ENCODE data around the gene BAHCC1. TPM values are rescaled to one million over a fixed set of nuclear protein-coding genes. Genes with fewer than 3 reads are reported as not detected.

The BAHCC1 gene
- total and polyA plus RNA-seq, 12 donors: 4.8 to 13.1 (median 9.2) TPM

DNA sequence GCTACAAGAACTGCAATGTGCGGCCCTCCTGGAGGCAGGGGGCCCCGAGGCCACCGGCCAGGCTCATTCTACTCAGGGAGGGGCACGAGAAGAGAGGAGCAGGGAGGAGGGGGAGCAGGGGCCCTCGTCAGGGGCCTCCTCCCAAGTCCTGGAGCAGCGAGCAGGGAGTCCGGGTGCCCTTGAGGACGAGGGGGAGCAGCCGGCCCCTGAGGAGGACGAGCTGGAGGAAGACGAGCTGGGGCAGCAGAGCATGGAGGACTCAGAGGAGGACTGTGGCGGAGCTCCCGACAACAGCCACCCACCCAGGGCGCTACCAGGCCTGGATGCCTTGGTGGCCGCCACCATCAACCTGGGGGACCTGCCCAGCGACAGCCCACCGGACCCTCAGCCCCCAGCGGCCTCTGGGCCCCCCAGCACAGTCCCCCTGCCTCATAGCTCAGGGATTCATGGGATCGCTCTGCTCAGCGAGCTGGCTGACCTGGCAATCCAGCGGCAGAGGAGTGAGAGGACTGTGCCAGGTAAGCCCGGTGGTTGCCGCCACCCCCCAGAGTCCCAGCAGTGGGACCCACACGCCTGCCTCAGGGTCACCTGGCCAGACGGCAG lies 52.2 kb downstream of the BAHCC1 start:
- Histone ChIP-seq H3K27ac (no peak overlapping the region), H3K4me1 (no peaks in the 10 kb centered on the region), H3K9me3 (no peaks in the 10 kb centered on the region), H3K36me3 (peaks cover 0 to 30% (median 0%) of the 10 kb centered on the region in 9 donors), H3K4me3 (no peak overlapping the region), H3K27me3 (no peaks in the 10 kb centered on the region)
- ATAC-seq (no peak), DNase-seq (no peak)
- intact Hi-C loops (cut with DNase I): no loop called here
- TF ChIP-seq, protein P1, sequence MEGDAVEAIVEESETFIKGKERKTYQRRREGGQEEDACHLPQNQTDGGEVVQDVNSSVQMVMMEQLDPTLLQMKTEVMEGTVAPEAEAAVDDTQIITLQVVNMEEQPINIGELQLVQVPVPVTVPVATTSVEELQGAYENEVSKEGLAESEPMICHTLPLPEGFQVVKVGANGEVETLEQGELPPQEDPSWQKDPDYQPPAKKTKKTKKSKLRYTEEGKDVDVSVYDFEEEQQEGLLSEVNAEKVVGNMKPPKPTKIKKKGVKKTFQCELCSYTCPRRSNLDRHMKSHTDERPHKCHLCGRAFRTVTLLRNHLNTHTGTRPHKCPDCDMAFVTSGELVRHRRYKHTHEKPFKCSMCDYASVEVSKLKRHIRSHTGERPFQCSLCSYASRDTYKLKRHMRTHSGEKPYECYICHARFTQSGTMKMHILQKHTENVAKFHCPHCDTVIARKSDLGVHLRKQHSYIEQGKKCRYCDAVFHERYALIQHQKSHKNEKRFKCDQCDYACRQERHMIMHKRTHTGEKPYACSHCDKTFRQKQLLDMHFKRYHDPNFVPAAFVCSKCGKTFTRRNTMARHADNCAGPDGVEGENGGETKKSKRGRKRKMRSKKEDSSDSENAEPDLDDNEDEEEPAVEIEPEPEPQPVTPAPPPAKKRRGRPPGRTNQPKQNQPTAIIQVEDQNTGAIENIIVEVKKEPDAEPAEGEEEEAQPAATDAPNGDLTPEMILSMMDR (IDR thresholded peaks at IDR 0.05): no peak
- 98 to 99% methylated on average over 21 to 25 of the region's 25 CpGs for WGBS, 2 donors

DNA sequence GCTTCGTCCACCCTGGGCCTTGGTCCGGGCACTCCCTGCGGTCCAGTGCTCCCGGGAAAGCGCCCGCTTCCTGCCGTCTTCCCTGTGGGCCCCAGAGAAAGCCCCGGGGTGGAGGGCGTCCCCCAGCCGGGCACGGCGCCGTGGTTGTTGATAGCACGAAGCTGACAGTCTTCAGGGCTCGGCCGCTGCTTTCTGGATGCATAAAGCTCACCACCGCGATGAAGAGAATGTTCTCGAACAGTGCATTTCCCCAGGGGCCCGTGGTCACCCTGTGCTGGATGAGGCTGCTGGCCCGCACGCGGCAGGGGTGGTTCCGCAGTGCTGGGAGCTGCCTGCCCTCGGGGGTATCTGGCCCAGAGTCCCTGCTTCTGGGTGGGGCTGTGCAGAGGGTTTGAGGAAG lies 53.2 kb downstream of the BAHCC1 start:
- DNase-seq (no peak), ATAC-seq (no peak)
- Histone ChIP-seq H3K4me1 (peaks cover 0 to 4% (median 0%) of the 10 kb centered on the region in 9 donors), H3K36me3 (peaks cover 0 to 26% (median 0%) of the 10 kb centered on the region in 9 donors), H3K27ac (no peak overlapping the region), H3K27me3 (no peaks in the 10 kb centered on the region), H3K9me3 (no peaks in the 10 kb centered on the region), H3K4me3 (no peak overlapping the region)
- TF ChIP-seq, protein P1 (IDR thresholded peaks at IDR 0.05): no peak
- intact Hi-C loops (cut with DNase I): no loop called here
- 93% methylated on average over 25 of the region's 25 CpGs for WGBS, 2 donors

DNA sequence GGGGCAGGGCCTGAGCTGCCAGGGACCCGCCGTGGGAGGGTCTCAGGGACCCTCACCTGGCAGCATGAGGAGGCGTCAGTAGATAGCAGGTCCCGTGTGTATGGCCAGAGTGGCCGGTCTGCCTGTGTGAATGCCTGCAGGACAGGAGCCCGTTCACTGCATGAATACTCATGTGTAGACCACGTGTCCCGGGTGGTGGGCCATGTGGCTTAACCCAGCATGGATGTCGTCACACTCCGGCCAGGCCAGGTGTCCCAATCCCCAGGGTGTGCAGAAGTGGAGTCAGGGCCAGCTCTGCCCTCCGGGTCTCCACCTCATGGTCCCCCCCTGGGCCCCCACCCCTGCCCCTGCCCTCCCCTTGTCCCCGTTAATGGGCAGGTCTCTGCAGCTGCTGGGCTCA lies 53.7 kb downstream of the BAHCC1 start:
- no peaks in the 10 kb centered on the region for H3K27me3 ChIP-seq
- TF ChIP-seq, protein P1 (IDR thresholded peaks at IDR 0.05): no peak
- H3K4me1 ChIP-seq: peaks cover 0 to 9% (median 5%) of the 10 kb centered on the region in 9 donors
- DNase-seq: no peak
- H3K4me3 ChIP-seq: no peak overlapping the region
- ATAC-seq: no peak
- intact Hi-C loops (cut with DNase I): no loop called here
- 91 to 95% methylated on average over 10 to 12 of the region's 12 CpGs for WGBS, 2 donors
- H3K36me3 ChIP-seq: peaks cover 0 to 26% (median 0%) of the 10 kb centered on the region in 9 donors
- no peaks in the 10 kb centered on the region for H3K9me3 ChIP-seq
- no peak overlapping the region for H3K27ac ChIP-seq

DNA sequence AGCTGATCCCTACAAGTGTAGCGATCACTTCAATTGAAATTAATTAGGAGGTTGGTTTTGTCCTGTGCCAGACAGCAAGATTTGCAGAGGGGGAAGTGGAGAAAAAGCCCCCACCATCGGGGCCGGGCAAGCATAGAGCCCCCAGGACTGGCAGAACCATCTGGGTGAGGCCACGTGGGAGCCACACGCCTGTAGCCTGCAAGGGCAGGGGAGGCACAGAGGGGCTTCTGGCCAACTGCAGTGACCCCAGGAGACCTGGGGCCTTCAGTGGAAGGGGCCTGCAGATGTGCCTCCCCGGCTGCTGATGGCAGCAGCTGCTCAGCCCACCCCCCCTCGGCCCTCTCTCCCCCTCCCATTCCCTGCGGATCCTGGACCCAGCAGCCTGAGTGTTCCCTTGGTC lies 54.1 kb downstream of the BAHCC1 start:
- no peak overlapping the region for H3K27ac ChIP-seq
- H3K27me3 ChIP-seq: no peaks in the 10 kb centered on the region
- no peaks in the 10 kb centered on the region for H3K9me3 ChIP-seq
- ATAC-seq (no peak), DNase-seq (no peak)
- peaks cover 0 to 13% (median 5%) of the 10 kb centered on the region in 9 donors for H3K4me1 ChIP-seq
- 89 to 90% methylated on average over 8 of the region's 8 CpGs for WGBS, 2 donors
- H3K4me3 ChIP-seq: no peak overlapping the region
- intact Hi-C loops (cut with DNase I): no loop called here
- TF ChIP-seq, protein P1 (IDR thresholded peaks at IDR 0.05): no peak
- peaks cover 0 to 26% (median 0%) of the 10 kb centered on the region in 9 donors for H3K36me3 ChIP-seq

Measured in heart right ventricle (tissue), 16 donors.